Skeletal muscle tissue (tissue), 4 donors: Measurements from ENCODE around the gene KLHDC7A. TPM values are rescaled to one million over a fixed set of nuclear protein-coding genes. Genes with fewer than 3 reads are reported as not detected.

Experiments
- H3K27ac ChIP-seq: one replicate; pipeline ENCODE4 v1.7.0; 2013; ENCODE audit warnings: mild to moderate bottlenecking, low read depth, low read length, inconsistent platforms
- H3K27me3 ChIP-seq, 3 donors: one replicate each; pipeline ENCODE4 v1.7.0; 2013; ENCODE audit warnings: low read length in 3 of 3; ENCODE audit not compliant: control insufficient read depth in 3 of 3, insufficient read depth in 3 of 3
- H3K36me3 ChIP-seq, 3 donors: one replicate each; pipeline ENCODE4 v1.7.0; 2013; ENCODE audit warnings: low read length in 3 of 3; ENCODE audit not compliant: control insufficient read depth in 3 of 3, insufficient read depth in 3 of 3
- H3K4me1 ChIP-seq, 3 donors: one replicate each; pipeline ENCODE4 v1.7.0; 2013; ENCODE audit warnings: low read length in 3 of 3, mild to moderate bottlenecking in 3 of 3; ENCODE audit not compliant: control insufficient read depth in 3 of 3, insufficient read depth in 3 of 3
- H3K4me3 ChIP-seq, 3 donors: one replicate each; pipeline ENCODE4 v1.7.0; 2013; ENCODE audit warnings: low read length in 3 of 3
- H3K9ac ChIP-seq, 3 donors: one replicate each; pipeline ENCODE4 v1.7.0; 2013; ENCODE audit warnings: low read length in 3 of 3, mild to moderate bottlenecking in 3 of 3, moderate library complexity in 2 of 3, low read depth in 1 of 3
- H3K9me3 ChIP-seq, 3 donors: one replicate each; pipeline ENCODE4 v1.7.0; 2013; ENCODE audit warnings: low read length in 3 of 3; ENCODE audit not compliant: control insufficient read depth in 3 of 3
- total RNA-seq: library from RNA; depleted of rRNA; stranded (reverse); fragments of >200 nt; gene quantifications from one replicate; pipeline ENCODE4 v1.2.3, GENCODE V29; 2014
- donor health status: Osteomylitis.

The KLHDC7A gene
- total RNA-seq, 1 donor from 2014 or later: not detected

DNA sequence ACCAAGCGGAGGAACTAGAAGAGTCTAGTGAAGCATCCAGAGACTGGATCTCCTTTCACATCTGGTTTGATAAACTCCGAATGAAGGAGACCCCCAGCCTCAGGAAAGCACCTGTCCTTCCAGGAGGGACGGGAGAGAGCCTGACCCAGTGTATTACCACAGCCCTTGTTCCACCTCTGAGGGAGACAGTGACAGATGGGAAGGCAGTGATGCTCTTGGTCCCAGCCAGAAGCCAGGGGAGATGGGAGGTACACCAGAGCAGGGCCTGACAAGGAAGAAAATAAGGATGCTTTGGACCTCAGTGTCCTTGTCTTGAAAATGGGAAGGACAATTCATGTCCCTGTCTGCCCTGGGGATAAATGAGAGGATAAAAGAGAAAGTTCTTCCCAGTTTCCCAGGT, 3.5 kb downstream of the KLHDC7A start:
- H3K27me3 ChIP-seq: peaks cover 37 to 44% (median 40%) of the 10 kb centered on the region in 3 donors
- no peak overlapping the region for H3K27ac ChIP-seq
- no peak overlapping the region for H3K4me3 ChIP-seq
- H3K36me3 ChIP-seq: no peaks in the 10 kb centered on the region
- H3K9ac ChIP-seq: no peak overlapping the region
- no peaks in the 10 kb centered on the region for H3K4me1 ChIP-seq
- H3K9me3 ChIP-seq: no peaks in the 10 kb centered on the region

DNA sequence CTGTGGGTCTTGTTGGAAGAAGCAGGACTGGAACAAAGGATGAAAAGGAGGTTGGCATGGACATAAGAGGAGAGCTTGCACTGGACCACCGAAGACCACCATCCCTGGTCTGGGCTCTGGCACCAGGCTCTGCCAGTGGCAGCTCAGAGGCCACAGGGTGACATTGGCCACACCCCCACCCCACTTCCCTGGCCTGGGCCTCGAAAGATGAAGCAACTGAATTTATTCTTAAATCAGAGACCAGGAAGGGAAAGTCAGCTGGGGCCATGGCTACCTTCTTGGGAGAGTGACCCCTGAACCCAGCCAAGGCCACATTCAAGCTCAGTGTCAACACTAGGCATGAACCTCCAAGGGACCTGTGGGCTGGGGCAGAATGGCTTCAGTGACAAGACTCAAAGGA, 4.0 kb downstream of the KLHDC7A start:
- Histone ChIP-seq H3K9me3 (no peaks in the 10 kb centered on the region), H3K36me3 (no peaks in the 10 kb centered on the region), H3K27me3 (peaks cover 35 to 43% (median 39%) of the 10 kb centered on the region in 3 donors), H3K4me1 (no peaks in the 10 kb centered on the region), H3K4me3 (no peak overlapping the region), H3K9ac (no peak overlapping the region), H3K27ac (no peak overlapping the region)

DNA sequence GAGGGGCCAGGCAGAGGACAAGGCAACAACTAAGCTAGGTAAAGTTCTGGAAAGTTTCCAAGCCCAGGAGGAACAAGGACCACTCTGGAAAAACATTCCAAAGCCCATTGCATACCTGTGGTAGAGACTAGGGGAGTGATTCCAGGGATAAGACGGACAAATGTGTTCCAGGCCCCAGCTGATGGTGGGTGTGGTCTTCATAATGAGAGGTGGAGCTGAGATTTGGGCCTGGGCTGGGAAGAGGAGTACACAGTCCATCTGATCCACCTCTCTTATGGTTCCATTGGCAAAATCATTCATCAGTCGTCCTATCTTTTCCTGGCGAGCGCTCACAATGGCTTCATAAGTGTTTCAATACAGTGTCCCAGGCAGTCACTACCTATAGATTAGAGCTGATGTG, 4.5 kb downstream of the KLHDC7A start:
- peaks cover 34 to 47% (median 35%) of the 10 kb centered on the region in 3 donors for H3K27me3 ChIP-seq
- no peaks in the 10 kb centered on the region for H3K4me1 ChIP-seq
- no peak overlapping the region for H3K27ac ChIP-seq
- no peaks in the 10 kb centered on the region for H3K36me3 ChIP-seq
- H3K9ac ChIP-seq: no peak overlapping the region
- no peak overlapping the region for H3K4me3 ChIP-seq
- no peaks in the 10 kb centered on the region for H3K9me3 ChIP-seq

DNA sequence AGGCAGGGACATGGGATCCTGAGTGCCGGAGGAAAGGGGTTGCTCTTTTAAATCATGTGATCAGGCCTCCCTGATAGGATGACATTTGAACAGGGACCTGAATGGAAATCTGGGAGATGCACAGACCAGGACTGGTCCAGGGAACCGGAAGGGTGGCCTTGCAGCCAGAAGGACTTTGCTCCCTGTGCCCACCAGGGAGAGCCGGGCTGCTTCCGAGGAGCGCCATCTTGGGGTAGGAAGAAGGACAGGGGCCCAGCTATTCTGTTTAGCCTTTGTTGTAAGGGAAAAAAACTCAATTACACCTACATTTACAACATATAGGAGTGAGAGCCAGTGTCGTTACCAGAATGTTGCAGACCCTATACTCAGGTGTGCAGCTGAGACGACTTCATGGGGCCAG, 5.5 kb downstream of the KLHDC7A start:
- H3K36me3 ChIP-seq: no peaks in the 10 kb centered on the region
- H3K27me3 ChIP-seq: peaks cover 25 to 41% (median 26%) of the 10 kb centered on the region in 3 donors
- no peaks in the 10 kb centered on the region for H3K9me3 ChIP-seq
- no peak overlapping the region for H3K4me3 ChIP-seq
- no peak overlapping the region for H3K9ac ChIP-seq
- H3K27ac ChIP-seq: no peak overlapping the region
- H3K4me1 ChIP-seq: no peaks in the 10 kb centered on the region

DNA sequence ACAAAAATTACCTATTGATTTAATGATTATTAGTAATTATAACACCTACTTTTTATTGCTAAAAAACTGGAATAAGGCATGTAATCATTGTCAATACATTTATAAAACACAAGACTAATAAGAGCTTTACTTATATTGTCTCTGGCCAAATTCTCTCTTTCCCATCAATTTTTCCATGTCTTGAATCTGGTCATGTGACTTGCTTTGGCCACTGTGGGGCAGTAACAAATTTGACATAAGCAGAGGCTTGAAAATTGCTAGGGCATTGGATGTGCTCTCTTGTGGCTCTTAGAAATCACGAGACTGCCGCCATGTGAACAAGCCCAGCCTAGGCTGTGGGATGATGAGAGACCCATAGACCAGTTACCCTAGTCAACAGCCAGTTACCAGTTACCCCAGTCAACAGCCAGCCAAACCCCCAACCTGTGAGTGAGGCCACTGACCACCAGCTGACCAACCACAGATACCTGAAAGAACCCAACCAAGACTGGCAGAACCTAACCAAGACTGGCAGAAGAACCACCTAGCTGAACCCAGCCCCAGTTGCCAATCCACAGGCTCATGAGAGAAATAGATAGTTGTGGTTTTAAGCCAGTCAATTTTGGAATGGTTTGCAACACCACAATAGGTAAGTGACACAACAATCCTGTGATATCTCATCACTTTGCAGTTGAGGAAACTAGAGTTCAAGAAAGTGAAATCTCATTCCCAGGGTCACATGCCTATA, 8.8 kb downstream of the KLHDC7A start:
- no peaks in the 10 kb centered on the region for H3K9me3 ChIP-seq
- no peak overlapping the region for H3K4me3 ChIP-seq
- no peaks in the 10 kb centered on the region for H3K4me1 ChIP-seq
- H3K36me3 ChIP-seq: no peaks in the 10 kb centered on the region
- H3K27ac ChIP-seq: no peak overlapping the region
- no peak overlapping the region for H3K9ac ChIP-seq
- peaks cover 0 to 33% (median 3%) of the 10 kb centered on the region in 3 donors for H3K27me3 ChIP-seq

DNA sequence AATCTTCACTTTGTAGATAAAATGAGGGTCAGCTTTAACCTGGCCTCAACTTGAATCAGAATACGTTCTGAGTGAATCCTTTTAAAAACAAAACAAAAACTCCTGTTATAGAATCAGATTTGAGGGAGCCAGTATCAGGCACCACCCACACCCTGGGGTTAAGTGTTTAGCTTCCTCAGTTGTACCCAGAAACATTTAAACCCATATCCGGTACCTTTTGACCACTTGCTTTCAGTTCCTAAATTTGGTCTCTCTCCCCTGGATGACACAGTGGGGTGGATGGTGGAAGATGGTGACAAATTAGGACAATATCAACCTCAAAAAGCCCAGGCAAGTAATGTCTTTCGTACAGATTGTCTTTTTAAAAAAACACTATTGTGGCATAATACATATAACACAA, 10.4 kb downstream of the KLHDC7A start:
- Histone ChIP-seq H3K27ac (no peak overlapping the region), H3K9ac (no peak overlapping the region), H3K4me1 (no peaks in the 10 kb centered on the region), H3K9me3 (no peaks in the 10 kb centered on the region), H3K36me3 (no peaks in the 10 kb centered on the region), H3K4me3 (no peak overlapping the region), H3K27me3 (peaks cover 0 to 32% (median 5%) of the 10 kb centered on the region in 3 donors)

DNA sequence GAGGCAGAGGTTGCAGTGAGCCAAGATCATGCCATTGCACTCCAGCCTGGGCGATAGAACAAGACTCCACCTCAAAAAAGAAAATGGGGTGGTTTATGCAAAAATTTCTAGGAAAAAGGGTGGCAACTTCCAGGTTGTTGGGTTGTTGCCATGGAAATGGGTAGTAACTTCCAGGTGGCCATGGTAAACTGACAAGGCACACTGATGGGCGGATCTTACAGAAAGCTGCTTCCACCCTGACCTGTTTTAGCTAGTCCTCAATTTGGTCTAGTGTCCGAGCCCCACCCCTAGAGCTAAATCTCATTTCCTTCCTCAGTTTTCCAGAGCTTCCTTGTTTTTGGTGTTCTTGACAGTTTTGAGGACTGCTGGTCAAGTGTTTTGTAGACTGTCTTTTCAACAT, 13.6 kb downstream of the KLHDC7A start:
- H3K4me3 ChIP-seq: no peak overlapping the region
- H3K27me3 ChIP-seq: peaks cover 0 to 30% (median 5%) of the 10 kb centered on the region in 3 donors
- H3K4me1 ChIP-seq: no peaks in the 10 kb centered on the region
- H3K27ac ChIP-seq: no peak overlapping the region
- no peaks in the 10 kb centered on the region for H3K9me3 ChIP-seq
- no peaks in the 10 kb centered on the region for H3K36me3 ChIP-seq
- no peak overlapping the region for H3K9ac ChIP-seq

DNA sequence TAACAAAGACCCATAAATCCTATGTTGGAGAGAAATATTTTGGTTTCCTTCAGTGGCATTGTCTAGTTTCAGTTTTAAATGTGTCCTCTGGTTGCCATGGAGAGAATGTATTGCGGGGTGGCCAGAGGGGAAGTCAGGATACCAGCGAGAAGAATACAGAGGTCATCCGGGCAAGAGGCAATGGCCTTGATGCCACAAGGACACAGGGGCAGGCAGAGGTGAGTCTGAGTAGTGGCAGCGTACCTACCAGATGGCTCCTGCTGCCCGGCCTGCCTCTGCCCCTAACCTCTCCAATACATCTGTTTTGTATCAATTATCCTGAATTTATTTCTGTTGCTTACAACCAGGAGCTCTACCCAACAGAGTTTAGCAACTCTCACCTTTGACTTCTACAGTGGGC, 14.9 kb downstream of the KLHDC7A start:
- Histone ChIP-seq H3K27me3 (peaks cover 0 to 23% (median 9%) of the 10 kb centered on the region in 3 donors), H3K36me3 (no peaks in the 10 kb centered on the region)

DNA sequence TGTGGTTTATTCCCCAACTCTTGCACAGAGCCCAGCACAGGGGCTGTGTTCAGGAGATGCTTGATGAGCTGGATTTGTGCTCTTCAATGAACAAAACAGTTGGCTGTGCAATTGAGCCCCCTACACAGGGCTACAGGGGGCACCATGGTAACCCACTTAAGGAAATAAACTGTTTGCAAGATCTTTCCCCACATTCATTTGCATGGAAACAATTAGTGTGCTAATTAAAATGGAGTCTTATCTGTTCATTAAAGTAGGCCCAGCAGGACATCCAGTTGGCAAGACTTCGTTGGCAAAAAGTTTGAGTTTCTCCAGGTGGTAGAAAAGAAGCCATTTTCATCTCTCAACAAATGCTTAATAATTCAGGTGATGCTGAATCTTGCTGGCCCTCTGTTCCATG, 15.3 kb downstream of the KLHDC7A start:
- H3K4me1 ChIP-seq: no peaks in the 10 kb centered on the region
- H3K9me3 ChIP-seq: no peaks in the 10 kb centered on the region
- H3K27me3 ChIP-seq: peaks cover 0 to 23% (median 9%) of the 10 kb centered on the region in 3 donors
- no peaks in the 10 kb centered on the region for H3K36me3 ChIP-seq
- no peak overlapping the region for H3K9ac ChIP-seq
- H3K27ac ChIP-seq: no peak overlapping the region
- no peak overlapping the region for H3K4me3 ChIP-seq

More for the DNA sequence above, 14.9 kb downstream of the KLHDC7A start:
- Histone ChIP-seq H3K27ac (no peak overlapping the region), H3K4me3 (no peak overlapping the region), H3K9ac (no peak overlapping the region), H3K4me1 (no peaks in the 10 kb centered on the region), H3K9me3 (no peaks in the 10 kb centered on the region)

DNA sequence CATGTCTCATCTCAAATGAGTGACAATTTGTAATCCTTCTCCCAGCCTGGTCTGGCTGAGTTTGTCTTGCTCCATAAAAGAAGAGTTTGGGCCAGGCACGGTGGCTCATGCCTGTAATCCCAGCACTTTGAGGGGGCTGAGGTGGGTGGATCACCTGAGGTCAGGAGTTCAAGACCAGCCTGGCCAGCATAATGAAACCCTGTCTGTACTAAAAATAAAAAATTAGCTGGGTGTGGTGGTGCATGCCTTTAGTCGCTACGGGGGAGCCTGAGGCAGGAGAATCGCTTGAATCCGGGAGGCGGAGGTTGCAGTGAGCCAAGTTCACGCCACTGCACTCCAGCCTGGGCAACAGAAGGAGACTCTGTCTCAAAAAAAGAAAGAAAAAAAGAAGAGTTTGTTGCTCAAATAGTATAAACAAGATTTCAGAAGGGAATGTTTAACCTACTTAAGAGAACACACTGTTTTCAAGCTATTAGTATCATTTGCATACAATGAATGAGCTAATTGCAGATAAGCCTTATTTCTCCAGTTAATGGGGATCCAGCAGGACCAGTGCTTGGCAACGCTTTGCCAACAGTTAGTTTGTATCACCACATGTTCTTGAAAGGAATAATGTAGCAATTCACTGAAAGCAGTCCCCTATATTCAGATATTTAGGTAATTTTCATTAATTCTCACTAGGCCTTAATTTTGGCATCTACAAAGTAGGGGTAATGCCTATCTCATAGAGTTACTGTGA, 15.9 kb downstream of the KLHDC7A start:
- no peak overlapping the region for H3K9ac ChIP-seq
- H3K9me3 ChIP-seq: no peaks in the 10 kb centered on the region

More for the DNA sequence above, 15.9 kb downstream of the KLHDC7A start:
- Histone ChIP-seq H3K4me1 (no peaks in the 10 kb centered on the region), H3K27me3 (peaks cover 0 to 23% (median 9%) of the 10 kb centered on the region in 3 donors), H3K36me3 (no peaks in the 10 kb centered on the region), H3K27ac (no peak overlapping the region), H3K4me3 (no peak overlapping the region)
